ENCODE measurements around the gene ABHD12.

DNA sequence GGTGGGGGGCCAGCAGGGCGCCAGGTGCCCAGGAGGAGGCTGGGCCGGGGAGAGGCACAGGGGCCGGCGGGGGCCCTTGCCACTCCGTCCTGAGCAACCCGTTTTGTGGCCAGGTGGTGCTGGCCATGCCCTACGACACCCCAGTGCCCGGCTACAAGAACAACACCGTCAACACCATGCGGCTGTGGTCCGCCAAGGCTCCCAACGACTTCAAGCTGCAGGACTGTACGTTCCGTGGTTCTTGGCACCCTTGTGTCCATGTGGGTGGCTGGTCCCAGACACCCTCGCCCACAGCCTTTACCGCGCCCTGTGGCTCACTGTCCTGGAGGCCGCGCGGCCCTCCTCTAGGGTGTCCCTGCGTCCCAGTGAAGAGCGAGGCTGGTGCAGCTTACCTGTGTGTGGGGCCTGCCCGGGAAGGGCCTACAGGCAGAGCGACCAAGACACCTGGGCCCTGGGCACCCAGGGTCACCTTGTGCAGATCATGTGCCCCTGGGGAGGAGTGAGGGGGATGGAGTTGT lies 114.0 kb downstream of the ABHD12 start:
- TF ChIP-seq, protein P1, sequence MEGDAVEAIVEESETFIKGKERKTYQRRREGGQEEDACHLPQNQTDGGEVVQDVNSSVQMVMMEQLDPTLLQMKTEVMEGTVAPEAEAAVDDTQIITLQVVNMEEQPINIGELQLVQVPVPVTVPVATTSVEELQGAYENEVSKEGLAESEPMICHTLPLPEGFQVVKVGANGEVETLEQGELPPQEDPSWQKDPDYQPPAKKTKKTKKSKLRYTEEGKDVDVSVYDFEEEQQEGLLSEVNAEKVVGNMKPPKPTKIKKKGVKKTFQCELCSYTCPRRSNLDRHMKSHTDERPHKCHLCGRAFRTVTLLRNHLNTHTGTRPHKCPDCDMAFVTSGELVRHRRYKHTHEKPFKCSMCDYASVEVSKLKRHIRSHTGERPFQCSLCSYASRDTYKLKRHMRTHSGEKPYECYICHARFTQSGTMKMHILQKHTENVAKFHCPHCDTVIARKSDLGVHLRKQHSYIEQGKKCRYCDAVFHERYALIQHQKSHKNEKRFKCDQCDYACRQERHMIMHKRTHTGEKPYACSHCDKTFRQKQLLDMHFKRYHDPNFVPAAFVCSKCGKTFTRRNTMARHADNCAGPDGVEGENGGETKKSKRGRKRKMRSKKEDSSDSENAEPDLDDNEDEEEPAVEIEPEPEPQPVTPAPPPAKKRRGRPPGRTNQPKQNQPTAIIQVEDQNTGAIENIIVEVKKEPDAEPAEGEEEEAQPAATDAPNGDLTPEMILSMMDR (conservative IDR thresholded peaks at IDR 0.05), result no peak
- TF ChIP-seq EZH2 (IDR thresholded peaks at IDR 0.05; ENCODE audit: low read depth), result no peak

Data from PC-9 (cell line).